Naive B cell (primary cell): ENCODE data around the gene SNAPC2. TPM values are rescaled to one million over a fixed set of nuclear protein-coding genes. Genes with fewer than 3 reads are reported as not detected.
A peak's percentile ranks its signal among the peaks of the same experiment; 100 is the strongest.

Experiments used
- ATAC-seq, 2 donors: fragments of 150-1000 bp; cut with Tn5 transposase; 2 replicates each; pipeline ENCODE4 v1.10.0; 2021; ENCODE audit warnings: low read depth in 2 of 2, mild to moderate bottlenecking in 2 of 2, moderate library complexity in 2 of 2
- DNase-seq: peaks from one replicate; pipeline ENCODE4 v3.0.0; 2022
- H3K27ac Mint-ChIP-seq, 6 donors: one replicate each; pipeline ENCODE4 v1.8.0; 2020 to 2022; ENCODE audit warnings: mild to moderate bottlenecking in 6 of 6, mixed read lengths in 6 of 6, moderate library complexity in 5 of 6, inconsistent platforms in 2 of 6
- H3K27me3 Mint-ChIP-seq, 3 donors: one replicate each; pipeline ENCODE4 v1.8.0; 2021 to 2022; ENCODE audit warnings: mixed read lengths in 3 of 3, mild to moderate bottlenecking in 1 of 3
- H3K36me3 Mint-ChIP-seq, 2 donors: one replicate each; pipeline ENCODE4 v1.8.0; 2020 to 2022; ENCODE audit warnings: mixed read lengths in 2 of 2, inconsistent platforms in 1 of 2, mild to moderate bottlenecking in 1 of 2
- H3K4me1 Mint-ChIP-seq, 3 donors: one replicate each; pipeline ENCODE4 v1.8.0; 2020 to 2022; ENCODE audit warnings: mixed read lengths in 3 of 3, inconsistent platforms in 1 of 3, mild to moderate bottlenecking in 1 of 3, moderate library complexity in 1 of 3
- H3K4me3 Mint-ChIP-seq, 8 donors: one replicate each; pipeline ENCODE4 v1.8.0; 2020 to 2022; ENCODE audit warnings: mild to moderate bottlenecking in 8 of 8, mixed read lengths in 8 of 8, moderate library complexity in 8 of 8, inconsistent platforms in 2 of 8
- H3K9me3 Mint-ChIP-seq, 7 donors: one replicate each; pipeline ENCODE4 v1.8.0; 2020 to 2022; ENCODE audit warnings: mixed read lengths in 7 of 7, mild to moderate bottlenecking in 5 of 7, inconsistent platforms in 2 of 7, moderate library complexity in 1 of 7
- polyA plus RNA-seq, 6 donors: library from polyadenylated mRNA; unstranded; fragments of 300-500 nt; fragmentation: Illumina TruSeq; gene quantifications; one replicate each; pipeline ENCODE4 v1.2.3, GENCODE V29; 2021; ENCODE audit warnings: low read depth in 6 of 6

The SNAPC2 gene
- polyA plus RNA-seq, 6 donors from 2014 or later: 1.5 to 20.2 (median 14.7) TPM

GRCh38 chr19:7930765-7931164 lies 10.6 kb downstream of the SNAPC2 start:
- H3K36me3 Mint-ChIP-seq: no peaks in the 10 kb centered on the region
- H3K27me3 Mint-ChIP-seq: no peaks in the 10 kb centered on the region
- H3K27ac Mint-ChIP-seq: peak overlapping the region in 1 of 6 donors; percentile 34
- no peak for ATAC-seq
- no peak for DNase-seq
- H3K4me1 Mint-ChIP-seq: peaks cover 4 to 8% (median 6%) of the 10 kb centered on the region in 3 donors
- H3K9me3 Mint-ChIP-seq: no peaks in the 10 kb centered on the region
- peak overlapping the region in 1 of 8 donors; percentile 40 for H3K4me3 Mint-ChIP-seq

DNA sequence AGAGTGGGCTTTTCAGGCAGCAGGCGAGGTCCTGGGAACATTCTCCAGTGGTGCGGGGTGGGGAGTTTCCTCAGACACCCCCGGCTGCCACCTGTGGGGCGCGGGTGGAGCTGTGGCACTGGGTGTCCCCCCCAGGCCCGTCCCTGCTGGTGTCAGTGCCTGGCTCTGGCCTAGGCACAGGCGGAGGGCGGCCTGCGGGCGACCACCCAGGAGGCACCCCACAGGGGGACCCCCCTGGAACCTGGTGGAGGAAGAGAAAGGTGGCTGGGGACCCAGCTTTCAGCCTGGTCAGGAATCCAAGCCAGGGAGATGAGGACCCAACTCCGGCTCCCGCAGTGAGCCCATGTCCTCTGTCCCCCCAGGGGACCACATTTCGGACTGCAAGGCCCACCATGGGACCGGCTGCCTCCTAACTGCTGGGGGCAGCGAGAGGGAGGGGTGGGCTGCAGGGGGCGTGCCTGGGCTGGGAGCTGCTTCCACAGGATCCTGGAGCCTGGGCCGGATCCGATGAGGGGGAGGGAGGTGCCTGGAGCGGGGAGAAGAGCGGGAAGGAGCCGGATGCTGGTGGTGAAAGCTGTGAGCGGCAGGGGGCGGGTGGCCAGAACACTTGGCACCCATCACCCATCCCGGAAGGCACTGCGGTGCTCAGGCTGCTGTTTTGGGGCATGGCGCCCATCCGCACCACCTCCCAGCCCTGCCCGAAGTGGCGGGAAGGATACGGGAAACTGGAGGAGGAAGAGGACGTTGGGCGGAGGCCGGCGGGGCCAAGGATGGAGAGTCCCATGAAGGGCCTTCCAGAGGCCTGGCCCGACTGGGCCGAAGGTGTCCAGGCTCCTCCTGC lies 11.3 kb downstream of the SNAPC2 start:
- Mint-ChIP-seq H3K4me1 (peaks cover 3 to 5% (median 4%) of the 10 kb centered on the region in 3 donors), H3K27ac (peak overlapping the region in 1 of 6 donors; percentile 34), H3K36me3 (no peaks in the 10 kb centered on the region), H3K4me3 (no peak overlapping the region), H3K27me3 (no peaks in the 10 kb centered on the region), H3K9me3 (no peaks in the 10 kb centered on the region)
- DNase-seq (no peak), ATAC-seq (no peak)

GRCh38 chr19:7932276-7932929 lies 12.3 kb downstream of the SNAPC2 start:
- H3K27me3 Mint-ChIP-seq: no peaks in the 10 kb centered on the region
- H3K9me3 Mint-ChIP-seq: no peaks in the 10 kb centered on the region
- no peaks in the 10 kb centered on the region for H3K36me3 Mint-ChIP-seq
- H3K4me3 Mint-ChIP-seq: no peak overlapping the region
- ATAC-seq (no peak), DNase-seq (no peak)
- peaks cover 0 to 4% (median 3%) of the 10 kb centered on the region in 3 donors for H3K4me1 Mint-ChIP-seq
- peak overlapping the region in 1 of 6 donors; percentile 54 for H3K27ac Mint-ChIP-seq

DNA sequence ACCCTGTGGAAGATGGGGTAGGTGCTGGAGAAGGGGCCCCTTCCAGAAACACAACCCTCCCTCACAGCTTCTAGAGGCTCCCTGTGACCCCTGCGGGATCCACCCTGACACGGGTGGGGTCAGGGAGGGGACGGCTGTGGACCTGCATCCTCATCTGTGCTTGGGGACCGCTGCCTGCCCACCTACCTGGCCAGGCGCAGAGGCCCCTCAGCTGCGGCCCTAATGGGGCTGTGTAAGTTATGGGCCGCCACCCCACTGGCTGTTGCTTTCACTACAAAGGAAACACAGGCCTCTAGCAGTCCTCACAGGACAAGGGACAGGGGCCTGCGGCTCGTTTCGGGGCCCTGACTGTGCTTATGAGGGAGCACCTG lies 12.8 kb downstream of the SNAPC2 start:
- H3K36me3 Mint-ChIP-seq: no peaks in the 10 kb centered on the region
- DNase-seq: no peak
- peaks cover 0 to 4% (median 0%) of the 10 kb centered on the region in 3 donors for H3K4me1 Mint-ChIP-seq
- H3K4me3 Mint-ChIP-seq: no peak overlapping the region
- no peaks in the 10 kb centered on the region for H3K27me3 Mint-ChIP-seq
- H3K9me3 Mint-ChIP-seq: no peaks in the 10 kb centered on the region
- ATAC-seq: no peak
- no peak overlapping the region for H3K27ac Mint-ChIP-seq

- H3K4me3 Mint-ChIP-seq: no peak overlapping the region
- H3K27ac Mint-ChIP-seq: no peak overlapping the region
- DNase-seq (no peak), ATAC-seq (no peak)
- peaks cover 0 to 2% (median 0%) of the 10 kb centered on the region in 3 donors for H3K4me1 Mint-ChIP-seq
- no peaks in the 10 kb centered on the region for H3K9me3 Mint-ChIP-seq
- H3K27me3 Mint-ChIP-seq: no peaks in the 10 kb centered on the region
- H3K36me3 Mint-ChIP-seq: no peaks in the 10 kb centered on the region
Measured at GRCh38 chr19:7933411-7933810, 13.3 kb downstream of the SNAPC2 start.

DNA sequence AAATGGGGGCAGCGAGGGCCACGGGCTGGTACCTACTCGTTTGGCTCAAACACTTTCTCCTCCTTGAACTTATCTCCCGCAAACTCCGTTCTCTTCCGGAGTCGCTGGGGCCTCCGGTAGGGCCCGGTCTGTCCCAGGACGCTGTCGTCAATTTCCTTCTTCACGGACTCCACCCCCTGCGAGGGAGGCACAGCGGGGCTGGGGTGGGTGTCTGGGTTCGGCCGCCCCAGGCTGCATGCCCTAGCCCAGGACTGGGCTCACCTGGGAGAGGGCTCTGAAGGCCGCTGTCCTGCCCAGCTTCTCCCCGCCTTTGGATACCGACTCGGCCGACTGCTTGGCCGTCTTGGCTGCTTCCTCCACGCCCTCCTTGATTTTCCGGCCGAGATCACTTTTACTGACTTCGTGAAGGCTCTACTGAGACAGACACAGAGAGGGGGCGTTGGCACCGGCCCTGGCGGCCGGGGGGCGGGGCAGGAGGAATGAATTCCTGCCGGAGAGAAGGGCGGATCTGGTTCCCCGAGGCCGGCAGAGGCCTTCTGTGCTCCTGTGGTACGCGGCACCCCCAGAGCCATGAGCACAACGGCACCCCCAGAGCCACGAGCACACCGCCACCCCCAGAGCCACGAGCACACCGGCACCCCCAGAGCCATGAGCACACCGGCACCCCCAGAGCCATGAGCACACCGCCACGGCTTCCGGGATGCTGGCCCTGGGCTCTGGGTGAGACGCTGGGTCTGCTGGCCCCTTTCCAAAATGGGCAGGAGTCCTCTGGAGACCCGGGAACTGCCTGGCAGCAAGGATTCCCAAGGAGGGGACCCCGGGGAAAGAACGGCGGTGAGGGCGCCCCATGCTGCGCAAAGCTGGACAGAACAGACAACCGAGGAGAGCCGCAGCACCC lies 13.9 kb downstream of the SNAPC2 start:
- Mint-ChIP-seq H3K4me1 (no peaks in the 10 kb centered on the region), H3K27me3 (no peaks in the 10 kb centered on the region), H3K4me3 (no peak overlapping the region), H3K9me3 (no peaks in the 10 kb centered on the region), H3K27ac (peak overlapping the region in 1 of 6 donors; percentile 72), H3K36me3 (peaks cover 0 to 4% of the 10 kb centered on the region in 2 donors)
- DNase-seq: no peak
- ATAC-seq: no peak

DNA sequence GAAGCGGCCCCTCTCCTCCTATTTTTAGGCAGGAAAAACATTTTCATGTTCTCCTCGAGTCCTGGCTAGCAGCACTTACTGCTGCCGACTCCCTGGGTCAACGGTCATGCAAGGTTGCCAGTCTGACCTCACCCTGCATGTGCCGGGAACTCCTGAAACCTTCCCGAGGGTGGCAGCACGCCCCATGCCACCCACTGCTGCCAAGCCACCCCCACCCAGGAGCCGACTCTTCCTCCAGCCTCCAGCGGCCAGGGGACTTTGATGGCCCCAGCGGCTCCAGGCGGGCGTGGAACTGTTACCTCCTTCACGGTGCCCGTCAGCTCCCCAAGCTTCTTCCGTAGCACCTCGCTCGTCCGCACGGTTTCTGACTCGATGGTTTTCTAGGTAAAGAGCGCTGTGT lies 14.6 kb downstream of the SNAPC2 start:
- H3K27ac Mint-ChIP-seq: no peak overlapping the region
- peaks cover 0 to 5% of the 10 kb centered on the region in 2 donors for H3K36me3 Mint-ChIP-seq
- H3K9me3 Mint-ChIP-seq: no peaks in the 10 kb centered on the region
- H3K4me3 Mint-ChIP-seq: no peak overlapping the region
- no peak for ATAC-seq
- H3K27me3 Mint-ChIP-seq: no peaks in the 10 kb centered on the region
- no peaks in the 10 kb centered on the region for H3K4me1 Mint-ChIP-seq
- DNase-seq: no peak

GRCh38 chr19:7940841-7941240 lies 20.7 kb downstream of the SNAPC2 start:
- Mint-ChIP-seq H3K27me3 (no peaks in the 10 kb centered on the region), H3K4me1 (peaks cover 18 to 36% (median 26%) of the 10 kb centered on the region in 3 donors), H3K36me3 (peaks cover 5 to 9% of the 10 kb centered on the region in 2 donors), H3K27ac (peak overlapping the region in 1 of 6 donors; percentile 39), H3K9me3 (no peaks in the 10 kb centered on the region), H3K4me3 (peak overlapping the region in 7 of 8 donors; percentile 12 to 88 (median 45))
- ATAC-seq: no peak
- DNase-seq: no peak

DNA sequence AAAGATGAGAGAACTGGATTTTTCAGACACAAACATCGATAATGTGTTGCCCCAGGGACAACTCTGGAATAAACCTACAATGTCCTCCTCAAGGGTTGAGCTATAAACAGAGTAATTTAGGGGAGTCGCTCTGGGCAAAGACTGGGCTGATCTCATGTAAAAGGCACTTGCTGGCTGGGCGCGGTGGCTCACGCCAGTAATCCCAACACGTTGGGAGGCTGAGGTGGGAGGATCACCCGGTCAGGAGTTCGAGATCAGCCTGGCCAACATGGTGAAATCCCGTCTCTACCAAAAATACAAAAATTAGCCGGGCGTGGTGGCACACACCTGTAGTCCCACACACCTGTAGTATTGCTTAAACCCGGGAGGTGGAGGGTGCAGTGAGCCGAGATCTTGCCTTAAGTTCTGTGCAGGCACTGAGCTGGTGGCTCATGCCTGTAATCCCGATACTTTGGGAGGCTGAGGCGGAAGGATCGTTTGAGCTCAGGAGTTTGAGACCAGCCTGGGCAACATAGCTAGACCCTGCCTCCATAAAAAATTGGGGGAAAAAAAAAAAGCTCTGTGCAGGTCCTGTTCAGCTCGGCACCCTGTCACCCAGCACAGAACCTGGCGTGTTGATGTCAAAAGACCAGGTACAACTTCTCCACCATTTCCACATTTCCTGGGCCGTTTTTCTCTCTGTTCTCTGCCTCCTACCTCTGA lies 21.9 kb downstream of the SNAPC2 start:
- peaks cover 5 to 9% of the 10 kb centered on the region in 2 donors for H3K36me3 Mint-ChIP-seq
- H3K27me3 Mint-ChIP-seq: no peaks in the 10 kb centered on the region
- H3K27ac Mint-ChIP-seq: peak overlapping the region in 4 of 6 donors; percentile 26 to 100 (median 71)
- H3K4me3 Mint-ChIP-seq: peak overlapping the region in 7 of 8 donors; percentile 43 to 93 (median 82)
- H3K4me1 Mint-ChIP-seq: peaks cover 18 to 36% (median 26%) of the 10 kb centered on the region in 3 donors
- no peak for DNase-seq
- ATAC-seq: no peak
- H3K9me3 Mint-ChIP-seq: no peaks in the 10 kb centered on the region

- H3K4me1 Mint-ChIP-seq: peaks cover 18 to 36% (median 26%) of the 10 kb centered on the region in 3 donors
- H3K27ac Mint-ChIP-seq: peak overlapping the region; percentile 97 to 100 (median 99)
- H3K4me3 Mint-ChIP-seq: peak overlapping the region; percentile 80 to 95 (median 92)
- ATAC-seq (peak; percentile 11 to 16), DNase-seq (no peak)
- H3K9me3 Mint-ChIP-seq: no peaks in the 10 kb centered on the region
- H3K27me3 Mint-ChIP-seq: no peaks in the 10 kb centered on the region
- H3K36me3 Mint-ChIP-seq: peaks cover 5 to 9% of the 10 kb centered on the region in 2 donors
Measured at GRCh38 chr19:7942981-7943443, 22.9 kb downstream of the SNAPC2 start.

- peak; percentile 89 to 90 for ATAC-seq
- peaks cover 18 to 36% (median 26%) of the 10 kb centered on the region in 3 donors for H3K4me1 Mint-ChIP-seq
Measured at GRCh38 chr19:7943444-7944176, 23.5 kb downstream of the SNAPC2 start, which contains the start of gene TIMM44. Gene TIMM44, minus strand, starts transcription at chr19:7943666. Its CDS starts 15 bp downstream, at chr19:7943651.

More at GRCh38 chr19:7943444-7944176, 23.5 kb downstream of the SNAPC2 start, which contains the start of gene TIMM44:
- H3K27me3 Mint-ChIP-seq: no peaks in the 10 kb centered on the region
- H3K9me3 Mint-ChIP-seq: no peaks in the 10 kb centered on the region
- peak within 1 kb of the TSS; percentile 80 to 95 (median 92) for H3K4me3 Mint-ChIP-seq
- DNase-seq: peak; percentile 100
- H3K36me3 Mint-ChIP-seq: peaks cover 5 to 9% of the 10 kb centered on the region in 2 donors
- peak within 1 kb of the TSS; percentile 97 to 100 (median 99) for H3K27ac Mint-ChIP-seq
